NCI-H460 (cell line): ENCODE data around the gene GPX4. TPM values are rescaled to one million over a fixed set of nuclear protein-coding genes. Genes with fewer than 3 reads are reported as not detected.

Experiments used
- DNase-seq: peaks from one replicate; pipeline ENCODE4 v3.0.0-alpha.2; 2016; ENCODE audit warnings: low read depth; ENCODE audit errors: extremely low read depth
- total RNA-seq: library from RNA; depleted of rRNA; stranded (reverse); fragments of >200 nt; shearing (Covaris generic); gene quantifications from 2 replicates; pipeline ENCODE4 v1.2.3, GENCODE V29; 2014

Gene GPX4
- total RNA-seq, 1 experiment from 2014 or later: 219 TPM

DNA sequence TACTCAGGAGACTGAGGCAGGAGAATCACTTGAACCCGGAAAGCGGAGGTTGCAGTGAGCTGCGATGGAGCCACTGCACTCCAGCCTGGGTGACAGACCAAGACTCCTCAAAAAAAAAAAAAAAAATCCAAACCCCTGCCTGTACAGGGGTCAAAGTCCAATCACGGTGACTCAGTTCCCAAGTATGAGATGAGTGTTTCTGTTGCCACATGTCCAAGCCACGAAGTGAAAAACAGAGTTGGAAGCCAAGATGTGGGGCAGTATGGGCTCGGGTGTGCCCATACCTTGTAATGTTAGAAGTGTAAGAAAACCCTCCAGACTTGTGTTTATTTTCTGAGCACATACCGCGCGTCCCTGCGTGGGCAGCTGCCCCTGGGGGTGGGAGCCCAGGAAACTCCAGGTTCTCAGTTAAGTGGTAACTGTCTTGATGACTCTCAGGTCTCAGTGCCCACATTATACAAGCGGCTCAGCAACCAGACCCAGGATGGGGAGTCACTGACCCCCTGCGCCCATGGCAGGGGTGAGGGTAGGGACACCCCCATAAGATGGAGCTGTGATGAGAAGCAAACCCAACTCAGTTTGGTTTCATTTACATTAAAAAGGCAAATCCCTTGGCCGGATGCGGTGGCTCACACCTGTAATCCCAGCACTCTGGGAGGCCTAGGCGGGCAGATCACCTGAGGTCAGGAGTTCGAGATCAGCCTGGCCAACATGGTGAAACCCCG is 1.2 kb upstream of the GPX4 start:
- peak; percentile 89 for DNase-seq

DNA sequence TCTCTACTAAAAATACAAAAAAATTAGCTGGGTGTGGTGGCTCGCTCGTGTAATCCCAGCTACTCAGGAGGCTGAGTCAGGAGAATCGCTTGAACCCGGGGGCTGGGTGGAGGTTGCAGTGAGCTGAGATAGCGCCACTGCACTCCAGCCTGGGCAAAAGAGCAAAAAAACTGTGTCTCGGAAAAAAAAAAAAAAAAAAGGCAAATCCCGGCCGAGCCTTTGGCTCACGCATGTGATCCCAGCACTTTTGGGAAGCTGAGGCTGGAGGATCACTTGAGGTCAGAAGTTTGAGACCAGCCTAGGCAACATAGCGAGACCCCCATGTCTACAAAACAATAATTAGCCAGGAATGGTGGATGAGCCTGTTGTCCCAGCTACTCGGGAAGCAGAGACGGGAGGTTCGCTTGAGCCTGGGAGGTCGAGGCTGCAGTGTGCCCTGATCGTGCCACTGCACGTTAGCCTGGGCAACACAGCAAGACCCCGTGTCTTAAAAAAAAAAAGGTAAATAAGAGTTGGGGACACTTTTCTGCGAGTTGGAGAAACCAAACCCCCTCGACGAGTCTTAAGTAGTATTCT is 574 bp upstream of the GPX4 start:
- no peak for DNase-seq

DNA sequence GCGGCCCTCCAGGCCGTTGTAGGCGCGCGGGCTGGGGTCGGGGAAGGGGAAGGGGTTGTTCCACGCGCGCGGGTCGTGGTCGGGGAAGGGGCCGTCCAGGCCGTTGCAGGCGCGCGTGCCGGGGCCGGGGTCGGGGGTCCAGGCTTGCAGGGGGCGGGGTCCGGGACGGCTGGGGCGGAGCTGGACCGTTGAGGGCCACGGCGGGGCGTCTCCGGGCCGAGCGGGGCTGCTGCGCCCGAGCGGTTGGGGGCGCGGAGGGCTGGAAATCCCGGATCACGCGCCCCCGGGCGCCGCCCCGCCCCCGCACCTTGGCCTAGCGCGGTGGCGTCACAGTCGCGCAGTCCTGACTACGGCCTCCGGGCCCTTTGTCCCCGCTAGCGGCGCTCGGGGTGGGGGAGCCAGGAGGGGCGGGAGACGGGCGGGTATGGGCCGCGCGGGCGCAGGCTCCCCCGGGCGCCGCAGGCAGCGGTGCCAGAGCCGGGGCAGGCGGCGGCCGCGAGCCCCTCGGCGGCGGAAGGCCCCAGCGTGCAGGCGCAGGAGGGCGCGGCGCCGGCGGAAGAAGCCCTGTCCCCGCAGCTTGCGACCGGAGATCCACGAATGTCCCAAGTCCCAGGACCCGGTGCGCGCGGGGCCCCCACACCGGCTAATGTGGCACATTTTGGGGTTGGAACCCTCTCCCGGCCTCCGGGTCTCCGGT is 665 bp downstream of the GPX4 start:
- DNase-seq: peak; percentile 38

DNA sequence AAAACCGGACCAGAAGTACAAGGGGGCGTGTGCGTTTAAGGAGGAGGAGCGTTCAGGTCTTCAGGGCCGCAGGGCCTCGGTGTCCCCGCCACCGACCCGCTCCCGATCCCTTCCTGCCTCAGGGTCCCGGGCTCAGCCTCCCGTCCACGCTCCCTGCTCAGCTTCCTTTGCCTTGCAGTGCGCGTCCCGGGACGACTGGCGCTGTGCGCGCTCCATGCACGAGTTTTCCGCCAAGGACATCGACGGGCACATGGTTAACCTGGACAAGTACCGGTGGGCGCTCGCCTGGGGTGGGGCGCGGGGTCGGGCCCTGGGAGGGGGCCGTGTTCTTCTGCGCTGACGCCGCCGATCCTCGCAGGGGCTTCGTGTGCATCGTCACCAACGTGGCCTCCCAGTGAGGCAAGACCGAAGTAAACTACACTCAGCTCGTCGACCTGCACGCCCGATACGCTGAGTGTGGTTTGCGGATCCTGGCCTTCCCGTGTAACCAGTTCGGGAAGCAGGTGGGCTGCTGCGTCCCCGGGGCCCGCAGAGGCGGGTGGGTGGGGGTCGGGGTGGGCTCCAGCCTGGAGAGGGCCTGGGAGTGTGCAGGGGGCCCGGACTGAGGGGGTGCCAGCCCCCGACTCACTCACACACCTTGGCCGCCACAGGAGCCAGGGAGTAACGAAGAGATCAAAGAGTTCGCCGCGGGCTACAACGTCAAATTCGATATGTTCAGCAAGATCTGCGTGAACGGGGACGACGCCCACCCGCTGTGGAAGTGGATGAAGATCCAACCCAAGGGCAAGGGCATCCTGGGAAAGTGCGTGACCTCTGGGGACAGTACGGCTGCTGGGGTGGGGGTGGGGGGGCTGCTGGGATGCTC is 1.4 kb downstream of the GPX4 start:
- DNase-seq: no peak

DNA sequence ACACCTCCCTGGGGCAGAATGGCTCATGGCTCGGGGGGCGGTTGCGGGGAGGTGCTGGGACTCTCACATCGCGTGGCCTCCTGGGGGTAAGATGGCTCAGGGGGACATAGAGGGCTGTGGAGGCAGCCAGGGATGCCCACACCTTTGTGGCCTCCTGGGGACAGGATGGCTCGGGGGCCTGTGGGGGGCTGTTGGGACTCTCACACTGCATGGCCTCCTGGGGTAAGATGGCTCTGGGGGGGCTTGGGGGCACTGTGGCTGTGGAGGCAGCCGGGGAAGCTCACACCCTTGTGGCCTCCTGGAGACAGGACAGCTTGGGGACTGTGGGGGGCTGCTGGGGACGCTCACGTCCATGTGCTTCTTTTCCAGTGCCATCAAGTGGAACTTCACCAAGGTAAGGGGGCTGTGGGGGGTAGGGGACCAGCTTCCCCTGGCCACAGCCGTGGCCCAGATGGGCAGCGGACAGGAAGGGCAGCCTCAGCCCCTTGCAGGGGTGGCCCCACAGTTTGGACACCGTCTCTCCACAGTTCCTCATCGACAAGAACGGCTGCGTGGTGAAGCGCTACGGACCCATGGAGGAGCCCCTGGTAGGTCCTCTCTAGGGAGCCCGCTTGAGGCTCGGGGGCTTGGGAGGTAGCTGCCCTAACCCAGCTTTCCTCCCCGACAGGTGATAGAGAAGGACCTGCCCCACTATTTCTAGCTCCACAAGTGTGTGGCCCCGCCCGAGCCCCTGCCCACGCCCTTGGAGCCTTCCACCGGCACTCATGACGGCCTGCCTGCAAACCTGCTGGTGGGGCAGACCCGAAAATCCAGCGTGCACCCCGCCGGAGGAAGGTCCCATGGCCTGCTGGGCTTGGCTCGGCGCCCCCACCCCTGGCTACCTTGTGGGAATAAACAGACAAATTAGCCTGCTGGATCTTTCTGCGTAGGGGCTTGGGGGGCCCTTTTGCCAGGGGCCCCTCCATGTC is 2.4 kb downstream of the GPX4 start:
- no peak for DNase-seq

DNA sequence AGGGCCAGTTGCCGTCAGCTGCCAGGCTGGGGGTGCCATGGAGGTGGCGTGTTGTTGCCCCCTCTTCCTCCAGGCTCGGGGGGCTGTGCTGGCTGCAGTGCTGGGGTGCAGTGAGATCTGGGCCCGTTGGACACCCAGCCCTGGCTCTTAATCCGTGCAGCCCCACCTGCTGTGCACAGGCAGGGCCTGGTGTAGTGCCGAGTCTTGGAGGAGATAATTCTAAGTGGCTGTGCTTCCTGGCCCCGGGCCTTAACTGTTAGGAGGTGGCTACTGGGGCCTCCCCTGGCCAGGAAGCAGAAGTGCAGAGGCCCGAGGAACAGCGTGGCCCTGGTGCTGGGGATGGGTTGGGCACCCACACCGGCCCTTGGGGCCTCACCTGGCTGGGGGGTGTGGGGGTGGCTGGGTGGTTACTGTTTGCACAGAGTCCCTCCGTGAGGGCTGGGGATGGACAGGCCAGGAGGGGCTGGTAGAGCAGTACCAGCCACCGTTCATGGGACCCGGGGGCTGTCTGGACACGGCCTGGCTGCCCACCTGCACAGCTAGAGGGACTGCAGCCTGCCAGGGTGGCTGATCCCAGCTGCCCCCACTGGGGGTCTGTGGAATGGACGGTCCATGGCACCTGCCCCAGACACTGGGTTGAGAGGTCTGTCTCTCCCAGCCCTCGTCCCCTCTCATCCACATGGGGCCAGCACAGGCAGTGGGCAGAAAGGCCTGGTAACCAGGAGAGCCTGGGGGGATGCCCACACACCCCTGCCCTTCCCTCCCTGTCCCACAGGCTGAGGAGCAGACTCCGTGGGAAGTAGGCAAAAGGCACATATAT is 3.3 kb downstream of the GPX4 start:
- DNase-seq: no peak

DNA sequence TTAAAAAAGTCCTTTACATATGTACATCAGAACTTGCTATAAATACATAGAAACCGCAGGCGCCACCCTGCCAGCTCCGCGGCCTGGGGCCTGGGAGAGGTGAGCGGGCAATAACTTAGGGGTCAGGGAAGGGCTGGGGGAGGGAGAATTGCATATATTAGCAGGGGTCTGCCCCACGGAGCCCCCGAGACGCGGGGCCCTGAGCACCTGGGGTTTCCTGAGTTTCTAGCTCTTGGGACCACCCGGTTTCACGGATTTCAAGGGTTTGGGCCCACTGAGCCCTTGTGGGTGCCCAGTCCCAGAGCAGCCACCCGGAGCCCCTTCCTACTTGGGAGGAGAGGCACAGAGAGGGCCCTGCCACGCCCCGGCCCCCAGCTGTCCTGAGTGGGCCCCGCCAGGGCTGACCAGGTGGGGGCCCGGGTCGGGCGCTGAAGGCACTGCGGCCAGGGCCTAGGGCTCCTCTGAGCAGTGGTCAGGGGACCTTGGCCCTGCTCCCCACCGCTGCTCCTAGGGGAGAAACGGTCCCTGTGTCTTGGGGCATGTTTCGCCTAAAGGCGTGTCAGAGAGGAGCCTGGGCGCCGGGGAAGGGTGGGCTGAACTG is 4.0 kb downstream of the GPX4 start:
- no peak for DNase-seq

DNA sequence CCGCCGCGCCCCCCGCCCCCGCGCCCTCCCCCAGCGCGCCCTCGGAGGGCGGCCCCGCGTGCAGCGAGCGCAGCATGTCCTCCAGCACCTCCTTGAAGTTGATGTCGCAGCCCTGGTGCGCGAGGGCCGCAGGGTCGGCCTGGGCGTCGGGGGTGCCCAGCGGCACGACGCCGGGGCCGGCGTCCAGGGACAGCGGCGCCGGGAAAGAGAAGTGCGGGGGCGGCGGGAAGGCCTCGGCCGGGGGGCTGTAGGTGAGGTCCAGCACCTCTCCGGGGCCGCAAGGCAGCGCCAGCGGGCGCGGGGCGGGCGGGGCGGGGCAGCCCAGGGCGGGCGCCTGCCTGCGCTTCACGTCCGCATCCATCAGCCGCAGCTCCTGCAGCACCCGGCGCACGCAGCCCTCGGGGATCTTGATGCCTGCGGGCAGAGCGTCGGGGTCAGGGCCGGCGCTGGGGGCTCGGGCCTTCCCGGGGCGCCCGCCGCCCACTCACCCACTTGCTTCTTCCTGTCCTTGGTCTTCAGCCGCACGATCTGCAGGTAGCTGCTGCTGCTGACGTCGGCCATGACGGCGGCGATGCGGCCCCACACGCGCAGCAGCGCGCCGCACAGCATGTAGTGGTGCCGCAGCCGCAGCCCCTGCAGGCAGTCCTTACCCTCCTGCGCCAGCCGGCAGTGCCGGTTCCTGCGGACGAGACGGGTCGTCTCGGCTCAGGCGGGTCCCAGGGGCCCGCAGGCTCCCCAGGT is 4.7 kb downstream of the GPX4 start:
- DNase-seq: no peak

DNA sequence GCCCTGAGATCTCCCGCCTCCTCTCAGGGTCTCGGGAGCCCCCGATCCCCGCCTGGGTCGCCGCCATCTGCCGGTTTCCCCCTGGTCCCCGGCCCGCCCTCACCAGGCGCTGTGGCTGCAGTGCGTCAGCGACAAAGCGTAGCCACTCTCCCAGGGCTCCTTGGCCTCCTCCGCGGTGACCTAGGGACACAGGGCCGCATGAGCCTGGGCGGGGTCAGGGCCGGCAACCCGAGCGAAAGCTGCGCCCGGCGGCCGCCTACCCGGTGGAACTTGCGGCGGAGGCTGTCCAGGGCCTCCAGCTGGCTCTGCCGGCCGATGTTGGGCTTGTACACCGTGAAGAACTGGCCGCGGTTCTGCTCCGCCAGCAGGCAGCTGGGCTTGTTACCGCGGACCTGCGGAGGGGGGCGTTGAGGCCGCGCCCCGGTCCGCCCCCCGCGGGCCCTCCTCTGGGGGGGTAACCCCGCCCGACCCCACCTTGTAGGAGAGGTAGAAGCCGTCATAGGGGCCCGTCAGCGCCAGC is 5.3 kb downstream of the GPX4 start:
- no peak for DNase-seq

DNA sequence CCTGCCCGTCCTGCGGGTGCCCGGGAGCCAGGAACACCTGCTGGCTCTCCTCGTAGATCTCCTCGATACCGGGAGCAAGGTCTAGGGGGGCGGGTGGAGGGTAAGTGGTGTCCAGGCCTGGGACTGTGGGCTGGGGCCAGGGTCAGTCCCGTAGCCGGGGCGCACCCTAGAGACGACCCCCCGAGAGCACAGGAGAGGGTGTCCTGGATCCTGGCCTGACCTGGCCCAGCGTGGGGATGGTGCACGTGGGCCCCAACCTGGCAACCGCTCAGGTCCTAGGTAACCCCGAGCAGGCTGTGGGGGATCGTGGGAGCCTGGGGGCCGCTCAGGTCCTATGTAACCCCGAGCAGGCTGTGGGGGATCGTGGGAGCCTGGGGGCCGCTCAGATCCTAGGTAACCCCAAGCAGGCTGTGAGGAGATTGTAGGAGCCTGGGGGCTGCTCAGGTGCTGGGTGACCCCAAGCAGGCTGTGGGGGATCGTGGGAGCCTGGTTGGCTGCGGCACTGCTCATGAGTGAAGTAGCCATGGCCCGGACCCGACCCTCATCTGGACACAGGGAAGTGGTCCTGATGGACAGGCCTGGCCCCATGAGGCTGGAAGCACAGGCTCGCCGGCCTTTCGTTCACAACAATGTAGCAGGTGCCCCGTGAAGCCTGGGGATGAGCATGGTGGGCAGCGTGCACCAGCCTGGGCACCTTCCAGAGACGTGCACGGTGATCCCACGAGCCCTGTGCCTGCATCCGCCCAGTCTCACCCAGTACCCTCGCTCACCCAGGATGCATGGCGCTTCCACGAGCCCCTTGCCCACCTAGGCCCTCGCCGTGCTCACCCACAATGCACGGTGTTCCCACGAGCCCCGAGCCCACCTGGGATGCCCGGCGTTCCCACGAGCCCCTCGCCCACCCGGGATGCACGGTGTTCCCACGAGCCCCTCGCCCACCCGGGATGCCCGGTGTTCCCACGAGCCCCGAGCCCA is 6.2 kb downstream of the GPX4 start:
- DNase-seq: no peak

DNA sequence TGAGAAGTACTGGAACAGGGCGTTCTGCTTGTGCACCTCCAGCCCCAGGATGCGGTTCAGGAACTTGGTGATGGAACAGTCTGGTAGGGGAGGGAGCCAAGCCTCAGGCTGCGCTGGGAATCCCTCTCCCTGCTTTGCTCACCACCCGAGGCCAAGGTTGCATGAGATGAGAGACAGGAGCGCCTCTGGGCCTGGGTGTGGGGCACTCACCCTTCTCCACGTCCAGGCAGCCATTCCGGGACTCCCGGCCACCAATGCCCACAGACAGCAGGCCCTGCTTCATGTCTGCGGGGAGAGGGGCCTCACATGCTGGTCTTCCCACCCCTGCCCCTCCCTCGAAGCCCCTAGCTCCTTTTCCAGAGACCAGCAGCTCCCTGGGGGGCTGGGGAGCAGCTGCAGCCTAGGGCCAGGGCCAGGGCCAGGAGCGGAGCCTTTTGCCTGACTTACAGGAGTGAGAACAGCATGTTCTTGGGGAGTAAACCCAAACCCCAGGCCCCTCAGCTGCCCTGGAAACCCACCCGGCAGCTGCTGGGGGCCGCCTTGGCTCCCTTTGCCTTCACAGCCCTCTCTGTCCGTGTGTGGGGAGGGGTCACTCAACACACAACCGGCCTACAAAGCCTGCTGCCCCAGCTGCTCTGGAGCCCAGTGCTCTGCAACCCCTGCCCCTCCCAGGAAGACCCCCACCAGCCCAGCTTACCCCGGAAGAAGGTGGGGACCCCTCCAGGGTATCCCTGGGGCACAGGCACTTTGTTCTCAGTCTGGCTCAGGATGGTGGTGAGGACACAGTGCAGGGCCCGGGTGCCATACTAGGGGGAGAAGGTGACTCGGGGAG is 7.2 kb downstream of the GPX4 start:
- no peak for DNase-seq

DNA sequence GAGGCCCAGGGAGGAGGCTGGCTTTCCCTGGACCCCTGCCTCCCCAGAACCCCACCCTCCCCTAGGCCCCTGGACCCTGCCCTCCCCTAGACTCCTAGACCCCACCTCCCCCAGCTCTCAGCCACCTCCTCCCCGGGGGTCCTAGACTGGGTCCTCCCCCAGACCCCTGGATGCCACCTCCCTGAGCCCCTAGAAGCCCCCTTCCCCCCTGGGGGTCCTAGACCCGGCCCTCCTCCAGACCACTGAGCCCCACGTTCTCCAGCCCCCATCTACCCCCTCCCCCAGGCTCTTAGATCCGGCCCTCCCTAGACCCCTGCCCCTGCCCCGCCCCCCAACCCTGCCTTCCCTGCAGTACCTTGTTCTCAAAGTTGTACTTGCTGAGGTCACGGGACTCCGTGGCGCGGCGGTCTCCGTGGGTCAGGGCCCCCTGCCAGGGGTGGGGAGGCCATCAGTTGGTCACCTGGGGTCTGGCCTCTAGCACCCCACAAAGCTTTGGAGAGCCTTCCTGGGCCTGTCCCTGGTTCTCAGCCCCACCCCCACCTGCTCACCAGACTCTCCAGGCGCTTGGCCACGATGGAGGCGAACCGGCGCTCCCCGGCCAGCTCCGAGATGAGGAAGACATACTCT is 8.0 kb downstream of the GPX4 start:
- no peak for DNase-seq

DNA sequence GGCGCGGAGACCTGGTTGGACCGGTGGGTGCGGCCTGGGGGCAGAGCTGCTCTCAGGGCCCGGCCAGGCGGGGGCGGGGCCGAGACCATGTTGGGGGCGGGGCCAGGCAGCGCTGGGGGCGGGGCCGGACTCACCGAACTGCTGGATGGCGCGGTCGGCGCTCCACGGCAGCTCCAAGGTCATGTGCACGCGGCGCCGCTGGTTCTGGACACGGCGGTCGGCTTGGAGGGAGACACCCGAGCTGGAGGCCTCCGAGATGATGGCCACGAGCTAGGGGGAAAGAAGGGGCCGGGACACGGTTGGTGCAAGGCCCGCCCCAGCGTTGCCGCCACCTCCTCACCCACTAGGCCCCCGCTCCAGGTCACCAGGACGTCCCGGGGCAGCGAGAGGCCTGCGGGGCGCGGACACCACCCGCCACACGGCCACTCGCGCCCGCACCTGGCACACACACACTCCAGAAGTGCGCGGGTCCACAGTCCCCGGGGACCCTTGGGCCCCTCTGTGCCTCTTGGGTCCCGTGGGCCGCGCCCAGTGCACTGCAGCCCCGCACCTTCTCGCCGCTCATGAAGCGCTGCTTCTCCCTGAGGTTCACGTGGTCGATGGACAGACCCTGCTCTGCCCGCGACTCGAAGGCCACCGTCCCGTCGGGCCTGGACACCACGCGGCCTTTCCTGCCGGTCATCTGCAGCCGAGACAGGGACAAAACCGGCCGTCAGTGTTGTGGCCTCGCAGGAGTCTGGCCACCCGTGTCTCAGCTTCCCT is 8.7 kb downstream of the GPX4 start:
- no peak for DNase-seq
